ENCODE measurements around the gene BRIP1. TPM values are rescaled to one million over a fixed set of nuclear protein-coding genes. Genes with fewer than 3 reads are reported as not detected.
"Not testable (repeated sequence)": the region's sequence is repeated elsewhere in the genome, so short reads cannot be mapped to it uniquely, and the experiment has no call there.

BRIP1 gene
- total RNA-seq, 1 experiment from 2014 or later, result 13.8 TPM

DNA sequence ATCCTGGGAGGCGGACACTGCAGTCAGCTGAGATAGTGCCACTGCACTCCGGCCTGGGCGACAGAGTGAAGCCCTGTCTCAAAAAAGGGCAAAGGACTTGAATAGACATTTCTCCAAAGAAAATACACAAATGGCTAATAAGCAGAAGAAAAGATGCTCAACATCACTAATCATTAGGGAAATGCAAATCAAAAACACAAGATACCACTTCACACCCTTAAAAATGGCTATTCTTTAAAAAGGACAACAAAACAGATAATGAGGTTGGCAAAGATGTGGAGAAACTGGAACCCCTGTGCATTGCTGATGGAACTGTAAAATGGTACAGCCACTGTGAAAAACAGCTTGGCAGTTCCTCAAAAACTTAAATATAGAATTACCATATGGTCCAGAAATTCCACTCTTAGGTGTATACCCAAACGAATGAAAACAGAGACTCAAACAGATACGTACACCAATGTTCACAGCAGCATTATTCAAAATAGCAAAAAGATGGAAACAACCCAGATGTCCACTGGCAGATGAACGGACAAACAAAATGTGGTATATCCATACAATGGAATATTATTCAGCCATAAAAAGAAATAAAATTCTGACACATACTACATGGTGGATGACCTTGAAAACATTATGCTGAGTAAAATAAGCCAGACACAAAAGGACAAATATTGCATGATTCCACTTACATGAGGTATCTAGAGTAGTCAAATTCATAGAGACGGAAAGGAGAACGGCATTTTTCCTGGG is 35.5 kb downstream of the BRIP1 start (continued):
- TF ChIP-seq, protein P1, sequence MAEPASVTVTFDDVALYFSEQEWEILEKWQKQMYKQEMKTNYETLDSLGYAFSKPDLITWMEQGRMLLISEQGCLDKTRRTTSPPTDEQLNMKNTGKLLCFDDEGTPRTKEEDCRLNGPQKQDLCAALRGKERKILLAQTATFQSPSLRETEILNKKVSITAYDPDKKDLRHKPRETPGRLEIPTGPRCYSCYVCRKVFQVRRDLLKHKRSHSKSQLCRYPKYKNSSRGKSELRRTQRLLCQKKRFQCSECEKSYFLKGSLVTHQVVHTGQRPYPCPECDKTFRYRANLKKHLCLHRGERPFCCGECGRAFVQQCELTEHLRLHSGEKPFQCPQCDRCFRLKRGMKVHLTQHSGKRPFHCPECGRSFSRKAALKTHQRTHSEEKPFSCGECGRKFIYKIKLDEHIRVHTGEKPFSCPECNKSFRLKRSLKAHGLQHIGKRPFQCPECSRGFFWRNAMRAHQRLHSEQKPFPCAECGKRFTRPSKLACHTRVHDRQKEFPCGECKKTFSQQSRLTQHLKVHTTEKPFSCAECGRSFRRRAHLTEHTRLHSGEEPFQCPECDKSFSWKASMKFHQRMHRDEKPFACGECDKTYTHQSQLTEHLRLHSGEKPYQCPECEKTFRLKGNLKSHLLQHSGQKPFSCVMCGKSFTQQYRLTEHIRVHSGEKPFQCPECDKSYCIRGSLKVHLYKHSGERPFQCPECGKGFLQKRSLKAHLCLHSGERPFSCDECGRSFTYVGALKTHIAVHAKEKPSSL (CRISPR knock-in tag; conservative IDR thresholded peaks at IDR 0.05), result no peak
- TF ChIP-seq ZNF671 (CRISPR knock-in tag; IDR thresholded peaks at IDR 0.05) (no peak), OVOL2 (CRISPR knock-in tag; IDR thresholded peaks at IDR 0.05; ENCODE audit: borderline replicate concordance) (no peak), GABPB1 (CRISPR knock-in tag; IDR thresholded peaks at IDR 0.05) (no peak)

DNA sequence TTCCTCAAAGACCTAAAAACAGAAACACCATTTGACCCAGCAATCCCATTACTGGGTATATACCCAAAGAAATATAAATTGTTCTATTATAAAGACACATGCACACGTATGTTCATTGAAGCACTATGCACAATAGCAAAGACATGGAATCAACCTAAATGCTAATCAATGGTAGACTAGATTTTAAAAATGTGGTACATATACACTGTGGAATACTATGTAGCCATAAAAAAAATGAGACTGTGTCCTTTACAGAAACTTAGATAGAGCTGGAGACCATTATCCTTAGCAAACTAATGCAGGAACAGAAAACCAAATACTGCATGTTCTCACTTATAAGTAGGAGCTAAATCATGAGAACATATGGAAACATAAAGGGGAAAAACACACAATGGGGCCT is 36.5 kb downstream of the BRIP1 start:
- POLR2A ChIA-PET; DNase-seq (ENCODE audit: low spot score); H3K27me3 Mint-ChIP-seq (ENCODE audit: low read depth); H3K27ac Mint-ChIP-seq; H3K4me1 Mint-ChIP-seq; H3K4me3 Mint-ChIP-seq; CTCF ChIA-PET; ATAC-seq: not testable (repeated sequence)
- Mint-ChIP-seq H3K36me3 (peaks cover 27% of the 10 kb centered on the region), H3K9me3 (peaks cover 19% of the 10 kb centered on the region)

DNA sequence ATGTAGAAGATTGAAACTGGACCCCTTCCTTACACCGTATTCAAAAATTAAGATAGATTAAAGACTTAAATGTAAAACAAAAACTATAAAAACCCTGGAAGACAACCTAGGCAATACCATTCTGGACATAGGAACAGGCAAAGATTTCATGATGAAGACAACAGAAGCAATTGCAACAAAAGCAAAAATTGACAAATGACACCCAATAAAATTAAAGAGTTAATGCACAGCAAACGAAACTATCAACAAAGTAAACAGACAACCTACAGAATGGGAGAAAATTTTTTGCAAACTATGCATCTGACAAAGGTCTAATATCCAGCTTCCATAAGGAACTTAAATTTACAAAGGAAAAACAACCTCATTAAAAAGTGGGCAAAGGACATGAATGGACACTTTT is 37.1 kb downstream of the BRIP1 start:
- POLR2A ChIA-PET; ATAC-seq; H3K27ac Mint-ChIP-seq; H3K4me3 Mint-ChIP-seq; H3K4me1 Mint-ChIP-seq; H3K27me3 Mint-ChIP-seq (ENCODE audit: low read depth); CTCF ChIA-PET; DNase-seq (ENCODE audit: low spot score): not testable (repeated sequence)
- peaks cover 23% of the 10 kb centered on the region for H3K9me3 Mint-ChIP-seq
- peaks cover 31% of the 10 kb centered on the region for H3K36me3 Mint-ChIP-seq

DNA sequence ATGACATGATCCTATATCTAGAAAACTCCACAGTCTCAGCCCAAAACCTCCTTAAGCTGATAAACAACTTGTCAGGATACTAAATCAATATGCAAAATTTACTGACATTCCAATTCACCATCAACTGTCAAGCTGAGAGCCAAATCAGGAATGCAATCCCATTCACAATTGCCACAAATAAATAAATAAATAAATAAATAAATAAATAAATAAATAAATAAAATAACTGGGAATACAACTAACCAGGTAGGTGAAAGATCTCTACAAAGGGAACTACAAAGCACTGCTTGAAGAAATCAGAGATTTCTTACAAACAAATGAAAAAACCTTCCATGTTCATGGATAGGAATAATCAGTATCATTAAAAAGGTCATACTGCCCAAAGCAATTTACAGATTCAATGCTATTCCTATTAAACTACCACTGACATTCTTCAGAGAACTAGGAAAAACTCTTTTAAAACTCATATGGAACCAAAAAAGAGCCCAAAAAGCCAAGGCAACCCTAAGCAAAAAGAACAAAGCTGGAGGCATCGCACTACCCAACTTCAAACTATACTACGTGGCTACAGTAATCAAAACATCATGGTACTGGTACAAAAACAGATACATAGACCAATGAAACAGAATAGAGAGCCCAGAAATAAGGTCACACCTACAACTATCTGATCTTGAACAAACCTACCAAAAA is 37.7 kb downstream of the BRIP1 start:
- H3K36me3 Mint-ChIP-seq, result peaks cover 36% of the 10 kb centered on the region
- H3K9me3 Mint-ChIP-seq, result peaks cover 26% of the 10 kb centered on the region
- no peak overlapping the region for H3K27ac Mint-ChIP-seq
- POLR2A ChIA-PET, result no interaction called here
- CTCF ChIA-PET, result no interaction called here
- DNase-seq (ENCODE audit: low spot score) (no peak), ATAC-seq (no peak)
- no peak overlapping the region for H3K4me3 Mint-ChIP-seq
- H3K4me1 Mint-ChIP-seq, result no peaks in the 10 kb centered on the region
- H3K27me3 Mint-ChIP-seq (ENCODE audit: low read depth), result no peaks in the 10 kb centered on the region; the same call in 1 of the 2 replicates
- TF ChIP-seq, protein P1 (CRISPR knock-in tag; conservative IDR thresholded peaks at IDR 0.05), result no peak
- TF ChIP-seq TCF7 (CRISPR knock-in tag; IDR thresholded peaks at IDR 0.05; ENCODE audit: low read depth) (no peak), CREB1 (CRISPR knock-in tag; IDR thresholded peaks at IDR 0.05) (no peak), SOX15 (CRISPR knock-in tag; IDR thresholded peaks at IDR 0.05) (no peak), NR2C2 (CRISPR knock-in tag; IDR thresholded peaks at IDR 0.05) (no peak), ELF4 (CRISPR knock-in tag; IDR thresholded peaks at IDR 0.05; ENCODE audit: low read depth) (no peak), ZNF232 (CRISPR knock-in tag; IDR thresholded peaks at IDR 0.05) (no peak), JAZF1 (CRISPR knock-in tag; IDR thresholded peaks at IDR 0.05) (no peak)
- TF ChIP-seq, protein P2, sequence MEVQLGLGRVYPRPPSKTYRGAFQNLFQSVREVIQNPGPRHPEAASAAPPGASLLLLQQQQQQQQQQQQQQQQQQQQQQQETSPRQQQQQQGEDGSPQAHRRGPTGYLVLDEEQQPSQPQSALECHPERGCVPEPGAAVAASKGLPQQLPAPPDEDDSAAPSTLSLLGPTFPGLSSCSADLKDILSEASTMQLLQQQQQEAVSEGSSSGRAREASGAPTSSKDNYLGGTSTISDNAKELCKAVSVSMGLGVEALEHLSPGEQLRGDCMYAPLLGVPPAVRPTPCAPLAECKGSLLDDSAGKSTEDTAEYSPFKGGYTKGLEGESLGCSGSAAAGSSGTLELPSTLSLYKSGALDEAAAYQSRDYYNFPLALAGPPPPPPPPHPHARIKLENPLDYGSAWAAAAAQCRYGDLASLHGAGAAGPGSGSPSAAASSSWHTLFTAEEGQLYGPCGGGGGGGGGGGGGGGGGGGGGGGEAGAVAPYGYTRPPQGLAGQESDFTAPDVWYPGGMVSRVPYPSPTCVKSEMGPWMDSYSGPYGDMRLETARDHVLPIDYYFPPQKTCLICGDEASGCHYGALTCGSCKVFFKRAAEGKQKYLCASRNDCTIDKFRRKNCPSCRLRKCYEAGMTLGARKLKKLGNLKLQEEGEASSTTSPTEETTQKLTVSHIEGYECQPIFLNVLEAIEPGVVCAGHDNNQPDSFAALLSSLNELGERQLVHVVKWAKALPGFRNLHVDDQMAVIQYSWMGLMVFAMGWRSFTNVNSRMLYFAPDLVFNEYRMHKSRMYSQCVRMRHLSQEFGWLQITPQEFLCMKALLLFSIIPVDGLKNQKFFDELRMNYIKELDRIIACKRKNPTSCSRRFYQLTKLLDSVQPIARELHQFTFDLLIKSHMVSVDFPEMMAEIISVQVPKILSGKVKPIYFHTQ (CRISPR knock-in tag; IDR thresholded peaks at IDR 0.05), result no peak
- TF ChIP-seq, protein P3, sequence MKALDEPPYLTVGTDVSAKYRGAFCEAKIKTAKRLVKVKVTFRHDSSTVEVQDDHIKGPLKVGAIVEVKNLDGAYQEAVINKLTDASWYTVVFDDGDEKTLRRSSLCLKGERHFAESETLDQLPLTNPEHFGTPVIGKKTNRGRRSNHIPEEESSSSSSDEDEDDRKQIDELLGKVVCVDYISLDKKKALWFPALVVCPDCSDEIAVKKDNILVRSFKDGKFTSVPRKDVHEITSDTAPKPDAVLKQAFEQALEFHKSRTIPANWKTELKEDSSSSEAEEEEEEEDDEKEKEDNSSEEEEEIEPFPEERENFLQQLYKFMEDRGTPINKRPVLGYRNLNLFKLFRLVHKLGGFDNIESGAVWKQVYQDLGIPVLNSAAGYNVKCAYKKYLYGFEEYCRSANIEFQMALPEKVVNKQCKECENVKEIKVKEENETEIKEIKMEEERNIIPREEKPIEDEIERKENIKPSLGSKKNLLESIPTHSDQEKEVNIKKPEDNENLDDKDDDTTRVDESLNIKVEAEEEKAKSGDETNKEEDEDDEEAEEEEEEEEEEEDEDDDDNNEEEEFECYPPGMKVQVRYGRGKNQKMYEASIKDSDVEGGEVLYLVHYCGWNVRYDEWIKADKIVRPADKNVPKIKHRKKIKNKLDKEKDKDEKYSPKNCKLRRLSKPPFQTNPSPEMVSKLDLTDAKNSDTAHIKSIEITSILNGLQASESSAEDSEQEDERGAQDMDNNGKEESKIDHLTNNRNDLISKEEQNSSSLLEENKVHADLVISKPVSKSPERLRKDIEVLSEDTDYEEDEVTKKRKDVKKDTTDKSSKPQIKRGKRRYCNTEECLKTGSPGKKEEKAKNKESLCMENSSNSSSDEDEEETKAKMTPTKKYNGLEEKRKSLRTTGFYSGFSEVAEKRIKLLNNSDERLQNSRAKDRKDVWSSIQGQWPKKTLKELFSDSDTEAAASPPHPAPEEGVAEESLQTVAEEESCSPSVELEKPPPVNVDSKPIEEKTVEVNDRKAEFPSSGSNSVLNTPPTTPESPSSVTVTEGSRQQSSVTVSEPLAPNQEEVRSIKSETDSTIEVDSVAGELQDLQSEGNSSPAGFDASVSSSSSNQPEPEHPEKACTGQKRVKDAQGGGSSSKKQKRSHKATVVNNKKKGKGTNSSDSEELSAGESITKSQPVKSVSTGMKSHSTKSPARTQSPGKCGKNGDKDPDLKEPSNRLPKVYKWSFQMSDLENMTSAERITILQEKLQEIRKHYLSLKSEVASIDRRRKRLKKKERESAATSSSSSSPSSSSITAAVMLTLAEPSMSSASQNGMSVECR (CRISPR knock-in tag; IDR thresholded peaks at IDR 0.05; ENCODE audit: borderline replicate concordance), result no peak
- TF ChIP-seq, protein P4, sequence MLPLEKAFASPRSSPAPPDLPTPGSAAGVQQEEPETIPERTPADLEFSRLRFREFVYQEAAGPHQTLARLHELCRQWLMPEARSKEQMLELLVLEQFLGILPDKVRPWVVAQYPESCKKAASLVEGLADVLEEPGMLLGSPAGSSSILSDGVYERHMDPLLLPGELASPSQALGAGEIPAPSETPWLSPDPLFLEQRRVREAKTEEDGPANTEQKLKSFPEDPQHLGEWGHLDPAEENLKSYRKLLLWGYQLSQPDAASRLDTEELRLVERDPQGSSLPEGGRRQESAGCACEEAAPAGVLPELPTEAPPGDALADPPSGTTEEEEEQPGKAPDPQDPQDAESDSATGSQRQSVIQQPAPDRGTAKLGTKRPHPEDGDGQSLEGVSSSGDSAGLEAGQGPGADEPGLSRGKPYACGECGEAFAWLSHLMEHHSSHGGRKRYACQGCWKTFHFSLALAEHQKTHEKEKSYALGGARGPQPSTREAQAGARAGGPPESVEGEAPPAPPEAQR (CRISPR knock-in tag; IDR thresholded peaks at IDR 0.05), result no peak
